Retinal pigment epithelial cell (primary cell): ENCODE measurements around the gene WDR18.

Source experiments
- DNase-seq: peaks from one replicate; pipeline ENCODE4 v3.0.0-alpha.2; 2010; ENCODE audit warnings: low read depth
- H3K4me3 ChIP-seq: 2 replicates; pipeline ENCODE4 v1.5.1; 2011; ENCODE audit warnings: mild to moderate bottlenecking, low read length, control low read depth, moderate library complexity
- CTCF ChIP-seq: conservative IDR thresholded peaks from 2 replicates; pipeline ENCODE4 v1.5.1; 2011; ENCODE audit warnings: low read depth, low read length, control low read depth, inconsistent platforms

Gene WDR18

GRCh38 chr19:995051-995827 lies 11.1 kb downstream of the WDR18 start:
- no peak for DNase-seq

GRCh38 chr19:996051-996838 lies 12.1 kb downstream of the WDR18 start:
- no peak for TF ChIP-seq CTCF
- DNase-seq, result no peak
- peak overlapping the region; percentile 17 for H3K4me3 ChIP-seq

More at GRCh38 chr19:995051-995827, 11.1 kb downstream of the WDR18 start:
- no peak overlapping the region for H3K4me3 ChIP-seq
- no peak for TF ChIP-seq CTCF

GRCh38 chr19:998064-998463 lies 13.9 kb downstream of the WDR18 start:
- TF ChIP-seq CTCF, result no peak
- no peak overlapping the region for H3K4me3 ChIP-seq
- no peak for DNase-seq

GRCh38 chr19:999379-999719 lies 15.2 kb downstream of the WDR18 start:
- no peak overlapping the region for H3K4me3 ChIP-seq
- no peak for TF ChIP-seq CTCF
- DNase-seq, result no peak

- DNase-seq, result no peak
- H3K4me3 ChIP-seq, result no peak within 1 kb of the TSS
These were observed 15.9 kb downstream of the WDR18 start, which contains the start of gene GRIN3B for GRCh38 chr19:1000095-1000494. GRIN3B (plus strand) TSS chr19:1000419; CDS start chr19:1000438, 19 bp downstream.

More at GRCh38 chr19:1000095-1000494, 15.9 kb downstream of the WDR18 start, which contains the start of gene GRIN3B:
- peak; percentile 56 for TF ChIP-seq CTCF
